Inflammatory macrophage treated with lipopolysaccharide for 1 hour (primary cell): ENCODE results near the gene SMYD3.
A peak's percentile ranks its signal among the peaks of the same experiment; 100 is the strongest.

Source experiments
- DNase-seq, 2 donors: peaks; one replicate each; pipeline ENCODE4 v3.0.0-alpha.2; 2020 to 2022

Gene SMYD3

DNA sequence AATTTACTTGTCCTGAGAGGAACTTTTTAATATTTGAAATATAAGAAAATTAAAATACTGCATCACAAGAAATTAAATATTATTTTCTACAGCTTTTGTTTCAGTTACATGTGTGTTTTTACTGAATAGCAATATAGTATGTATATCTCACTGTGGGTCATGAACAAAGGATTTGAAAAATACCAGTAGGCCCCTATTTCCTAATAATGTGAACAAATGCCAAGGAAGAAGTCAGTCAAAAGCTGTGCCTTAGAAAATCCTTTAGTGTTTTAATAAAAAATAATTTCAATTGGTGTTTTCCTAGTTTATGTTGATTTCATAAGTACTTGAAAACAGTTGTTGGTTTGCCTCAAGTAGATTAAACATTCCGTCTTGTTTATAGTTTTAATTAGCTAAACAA is 46.7 kb downstream of the SMYD3 start:
- DNase-seq: no peak

GRCh38 chr1:246459221-246459620 is 47.9 kb downstream of the SMYD3 start:
- DNase-seq: no peak

DNA sequence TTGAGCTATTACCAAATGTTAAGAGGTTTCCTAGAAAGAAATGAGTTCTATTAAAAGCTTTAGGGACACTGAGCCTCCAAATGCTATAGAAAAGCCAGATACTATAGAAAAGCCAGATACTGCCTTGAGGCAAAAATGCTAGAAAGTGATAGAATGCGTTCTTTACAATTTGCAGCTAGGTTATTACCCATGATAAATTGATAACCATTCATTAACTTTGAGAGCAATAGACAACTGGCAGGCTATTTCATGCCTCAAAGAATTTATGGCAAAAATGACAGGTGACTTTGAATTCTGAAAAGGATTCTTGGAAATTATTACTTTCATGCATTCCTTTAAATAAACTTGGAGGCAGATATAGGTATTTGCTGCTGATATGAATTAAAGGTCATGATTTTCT is 51.6 kb downstream of the SMYD3 start:
- no peak for DNase-seq

DNA sequence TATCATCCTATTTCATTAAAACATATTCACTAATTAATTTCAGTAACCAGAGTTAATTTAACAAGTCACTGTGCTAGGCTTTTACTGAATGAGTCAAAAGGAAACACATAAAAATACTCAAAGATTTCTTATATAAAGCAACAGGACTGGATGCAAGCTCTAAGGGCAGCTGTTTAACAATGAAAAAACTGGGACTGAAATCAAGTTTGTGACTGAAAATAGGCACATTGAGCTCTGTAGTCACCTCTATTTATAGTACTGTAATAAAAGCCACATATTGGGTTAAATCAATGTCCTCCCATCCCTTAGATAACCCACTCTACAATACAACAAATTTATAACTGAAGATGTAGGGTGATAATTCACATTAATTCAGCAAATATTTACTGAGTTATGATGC is 52.4 kb downstream of the SMYD3 start:
- no peak for DNase-seq

DNA sequence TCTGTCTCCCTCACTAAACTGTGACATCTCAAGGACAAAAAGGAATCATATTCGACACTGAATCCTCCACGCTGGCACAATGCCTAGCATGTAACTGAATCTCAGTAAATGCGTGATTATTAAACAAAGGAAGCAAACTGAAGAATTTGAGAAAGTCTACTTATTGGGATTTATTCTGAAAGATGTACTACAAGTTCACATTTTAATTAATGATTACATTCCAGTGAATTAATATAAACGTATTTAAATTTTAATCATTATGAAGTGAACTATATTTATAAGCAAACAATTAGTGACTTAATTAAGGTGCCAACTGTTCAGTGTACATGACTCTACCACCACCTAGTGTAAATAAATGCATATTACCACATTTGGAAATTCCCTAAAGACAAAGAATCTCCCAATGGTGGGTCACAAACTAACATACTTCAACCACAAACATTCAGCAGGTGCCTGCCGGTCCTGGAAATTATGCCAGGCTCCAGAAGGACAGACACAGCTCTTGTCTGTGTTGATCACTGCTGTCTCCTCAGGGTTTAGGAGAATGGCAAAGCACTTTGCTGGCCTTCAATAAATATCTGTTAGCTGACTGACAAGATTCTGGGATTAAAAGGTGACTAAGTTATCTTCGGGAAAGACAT is 56.3 kb downstream of the SMYD3 start:
- peak; percentile 7 to 32 for DNase-seq

GRCh38 chr1:246448373-246448772 is 58.7 kb downstream of the SMYD3 start:
- no peak for DNase-seq

- DNase-seq: no peak
Observed at GRCh38 chr1:246447501-246447900, 59.6 kb downstream of the SMYD3 start.

GRCh38 chr1:246445503-246445902 is 61.6 kb downstream of the SMYD3 start:
- DNase-seq: no peak

DNA sequence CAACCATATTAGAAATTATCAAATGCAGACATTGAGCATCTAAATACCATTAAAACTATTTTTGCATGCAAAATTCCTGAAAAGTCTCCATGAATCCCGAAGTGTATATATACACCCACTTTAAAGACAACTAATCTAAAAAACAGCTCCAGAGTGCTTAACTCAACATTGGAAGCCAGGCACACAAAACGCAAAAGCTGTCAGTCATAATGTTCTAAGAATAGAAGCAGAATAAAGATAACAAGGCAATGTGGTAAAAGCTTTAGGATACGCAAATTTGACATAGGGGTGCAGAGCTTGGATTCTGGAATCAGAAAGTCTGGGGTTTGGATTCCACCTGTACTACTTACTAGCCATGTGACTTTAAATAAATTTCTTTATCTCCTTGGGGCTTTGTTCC is 62.5 kb downstream of the SMYD3 start:
- DNase-seq: no peak

DNA sequence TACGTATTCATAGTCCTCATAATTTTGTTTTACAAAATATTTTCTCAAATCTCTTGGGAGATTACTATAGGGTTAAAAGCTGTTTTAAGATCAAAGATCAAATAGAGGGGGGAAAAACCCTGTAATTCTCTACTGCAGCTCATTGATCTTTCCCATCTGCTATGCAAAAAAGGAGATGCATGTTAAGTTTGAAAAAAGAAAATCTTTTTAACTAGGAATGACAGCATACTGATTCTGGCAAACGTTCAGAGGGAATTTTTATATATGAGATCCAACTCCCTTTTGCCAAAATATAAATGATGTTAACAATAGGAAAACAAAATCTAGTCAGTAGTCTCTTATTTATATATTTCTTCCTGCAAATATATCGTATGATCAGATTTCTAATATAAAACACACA is 69.1 kb downstream of the SMYD3 start:
- no peak for DNase-seq

GRCh38 chr1:246435421-246436041 is 71.5 kb downstream of the SMYD3 start:
- no peak for DNase-seq

DNA sequence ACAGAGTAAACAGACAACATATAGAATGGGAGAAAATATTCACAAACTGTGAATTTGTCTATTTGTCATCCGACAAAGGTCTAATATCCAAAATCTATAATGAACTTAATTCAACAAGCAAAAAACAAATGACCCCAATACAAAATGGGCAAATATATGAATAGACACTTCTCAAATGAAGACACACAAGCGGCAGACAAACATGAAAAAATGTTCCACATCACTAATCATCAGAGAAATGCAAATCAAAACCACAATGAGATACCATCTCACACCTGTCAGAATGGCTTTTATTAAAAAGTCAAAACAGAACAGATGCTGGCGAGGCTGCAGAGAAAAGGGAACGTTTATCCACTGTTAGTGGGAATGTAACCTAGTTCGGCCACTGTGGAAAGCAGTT is 72.7 kb downstream of the SMYD3 start:
- DNase-seq: no peak

DNA sequence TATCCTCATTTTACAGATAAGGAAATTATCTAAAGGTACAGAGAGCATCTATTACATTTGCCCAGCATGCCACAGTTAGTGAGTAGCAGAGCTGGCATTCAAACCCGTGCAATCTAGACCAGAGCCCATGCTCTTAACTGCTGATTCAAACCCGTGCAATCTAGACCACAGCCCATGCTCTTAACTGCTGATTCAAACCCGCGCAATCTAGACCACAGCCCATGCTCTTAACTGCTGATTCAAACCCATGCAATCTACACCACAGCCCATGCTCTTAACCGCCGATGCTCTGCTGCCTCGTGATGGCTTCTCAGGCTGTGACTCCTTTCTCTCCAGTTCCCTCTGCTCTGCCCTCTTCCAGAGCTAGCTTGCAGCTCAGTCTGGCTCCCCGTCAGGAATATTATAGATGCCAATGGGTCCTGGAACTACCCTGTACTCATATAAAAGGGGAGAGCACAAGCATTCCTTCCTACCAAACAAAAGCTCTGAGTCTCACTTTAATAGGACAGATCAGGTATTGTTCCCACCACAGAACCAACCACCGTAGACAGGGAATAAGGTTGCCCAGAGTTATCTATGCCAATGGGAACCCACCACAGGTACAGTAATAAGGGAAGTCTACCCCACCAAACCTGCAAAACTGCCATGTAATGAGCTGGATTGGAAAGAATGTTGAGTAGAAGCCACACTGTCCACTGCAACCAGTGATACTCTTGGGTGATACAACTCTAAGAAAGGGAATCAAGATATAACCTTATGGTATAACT is 78.4 kb downstream of the SMYD3 start:
- DNase-seq: no peak

- no peak for DNase-seq
Observed at GRCh38 chr1:246427611-246428010, 79.5 kb downstream of the SMYD3 start.

DNA sequence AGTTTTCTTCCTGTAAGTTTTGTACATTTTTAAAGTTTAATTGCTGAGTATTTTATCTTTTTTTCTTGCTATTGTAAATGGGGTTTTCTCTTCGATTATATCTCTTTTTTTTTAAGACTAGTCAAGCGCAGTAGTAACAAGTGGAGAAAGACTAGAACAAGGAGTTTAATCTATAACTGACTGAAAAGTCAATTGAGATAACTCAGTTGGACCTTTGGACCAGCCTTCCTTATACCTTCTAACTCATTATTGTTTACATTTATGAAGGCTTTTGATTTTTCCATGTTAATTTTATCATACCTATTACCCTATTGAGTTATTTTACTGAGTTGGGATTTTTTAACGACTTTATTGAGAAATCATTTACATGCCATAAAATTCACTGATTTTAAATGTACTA is 81.2 kb downstream of the SMYD3 start:
- DNase-seq: no peak

DNA sequence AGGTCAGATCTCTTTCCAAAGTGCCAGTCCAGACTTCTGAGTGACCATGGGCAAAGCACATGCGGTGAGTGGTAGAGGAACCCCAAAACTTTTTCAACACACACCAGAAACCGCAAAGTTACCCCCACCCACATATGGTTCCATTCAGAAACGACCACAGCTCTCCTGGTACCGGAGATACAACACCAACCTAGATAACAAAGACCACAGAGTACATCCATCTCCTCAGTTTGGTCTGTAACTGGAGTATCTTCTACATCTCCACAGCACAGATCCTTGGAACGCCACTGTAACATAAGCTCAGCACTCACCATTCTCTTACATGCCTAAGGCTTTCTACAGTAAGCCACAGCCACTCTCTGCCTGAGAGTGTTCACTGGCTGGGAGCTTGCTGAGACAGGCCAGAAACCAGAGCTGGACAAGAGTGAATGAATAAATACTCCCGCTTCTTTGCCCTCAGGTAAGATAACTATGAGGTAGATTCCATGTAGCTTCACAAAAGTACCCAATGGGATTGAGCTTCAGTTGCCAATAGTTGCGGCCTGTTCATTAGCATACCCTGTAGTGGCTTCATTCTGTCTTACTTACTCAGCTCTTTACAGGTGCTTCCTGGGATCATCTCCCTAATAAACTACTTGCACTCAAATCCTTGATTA is 81.8 kb downstream of the SMYD3 start:
- no peak for DNase-seq

DNA sequence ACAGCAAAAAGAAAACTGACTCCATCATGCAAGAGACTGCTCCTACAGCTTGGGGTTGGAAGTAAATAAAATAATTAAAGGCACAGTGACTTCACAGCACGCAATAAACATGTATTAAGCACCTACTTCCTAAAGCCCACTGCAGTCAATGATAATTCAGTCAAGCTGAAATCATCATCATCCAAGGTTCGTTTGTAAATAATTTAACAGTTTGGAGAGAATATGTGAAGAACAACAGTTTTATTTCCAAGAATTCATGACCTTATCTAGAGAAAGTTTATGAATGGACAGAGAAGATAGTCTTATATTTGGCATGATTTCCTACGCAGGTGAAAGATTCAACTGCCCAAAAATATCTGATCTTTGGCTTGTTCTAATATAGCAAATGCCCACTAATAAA is 86.8 kb downstream of the SMYD3 start:
- DNase-seq: no peak

GRCh38 chr1:246418565-246419312 is 88.3 kb downstream of the SMYD3 start:
- DNase-seq: no peak

GRCh38 chr1:246417813-246418564 is 89.1 kb downstream of the SMYD3 start:
- DNase-seq: no peak

DNA sequence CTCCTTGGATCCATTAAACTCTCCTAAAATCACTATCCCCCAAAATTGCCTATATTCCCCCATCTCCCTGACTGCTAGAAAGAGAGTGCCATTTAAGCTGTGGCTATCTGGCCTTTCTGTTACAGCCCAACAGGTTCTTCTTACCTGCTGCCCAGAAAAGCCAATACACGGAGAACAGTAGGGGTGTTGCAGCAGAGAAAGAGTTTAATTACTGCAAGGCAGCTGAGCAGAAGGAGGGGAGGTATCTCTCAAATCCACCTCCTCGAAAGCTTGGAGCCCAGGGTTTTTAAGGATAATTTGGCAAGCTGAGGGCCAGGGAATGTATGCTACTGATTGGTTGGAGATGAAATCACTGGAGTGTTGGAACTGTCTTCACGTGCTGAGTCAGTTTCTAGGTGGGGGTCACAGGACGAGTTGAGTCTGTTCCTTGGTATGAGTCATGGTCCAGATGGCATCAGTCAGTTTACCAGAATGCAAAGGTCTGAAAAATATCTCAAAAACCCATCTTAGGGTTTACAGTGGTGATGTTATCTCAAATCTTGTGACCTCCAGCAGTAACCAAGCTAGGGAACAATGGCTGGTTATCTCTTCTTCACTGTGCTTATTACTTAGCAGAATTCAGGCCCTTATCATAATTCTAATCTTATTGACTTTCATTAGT is 89.8 kb downstream of the SMYD3 start:
- no peak for DNase-seq

DNA sequence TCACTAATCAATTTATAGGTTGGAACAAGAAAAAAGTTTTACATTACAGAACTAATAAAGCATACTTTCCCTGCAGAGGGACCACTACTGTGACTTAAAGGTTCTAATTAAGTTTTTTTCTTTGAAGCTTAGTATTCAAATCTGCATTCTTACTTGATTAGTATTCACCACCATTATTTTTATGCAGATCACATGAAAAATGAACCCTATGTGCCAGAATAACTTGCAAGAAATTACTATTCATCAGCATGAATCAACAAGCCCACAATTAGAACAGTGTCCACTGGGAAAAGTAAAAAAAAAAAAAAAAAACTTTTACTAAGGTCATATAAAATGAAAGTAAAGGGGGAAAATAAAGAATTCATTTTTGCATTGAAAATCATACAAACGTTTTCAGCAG is 90.8 kb downstream of the SMYD3 start:
- no peak for DNase-seq

DNA sequence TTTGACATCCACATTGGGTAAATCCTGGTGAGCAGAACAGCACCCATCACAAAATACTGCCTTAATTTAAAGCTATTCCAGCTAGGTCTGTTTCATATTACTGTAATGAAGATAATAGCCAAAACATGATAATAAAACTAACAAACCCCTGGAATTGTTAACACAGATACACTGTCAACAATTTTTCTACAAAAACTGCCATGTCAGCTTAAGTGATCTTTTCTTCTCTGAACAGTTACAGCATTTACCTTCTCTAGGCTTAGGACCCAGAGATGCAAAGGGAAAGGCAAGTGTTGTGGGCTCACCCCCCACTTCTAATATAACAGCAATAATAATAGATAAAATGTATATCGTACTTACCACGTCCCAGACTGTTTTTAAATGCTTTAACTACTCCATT is 92.1 kb downstream of the SMYD3 start:
- DNase-seq: no peak
